NCI-H2081 (cell line): ENCODE data around the gene DIS3L2.

Experiments
- DNase-seq, 2 experiments: peaks; one replicate each; lab custom pipeline; 2025; lab: John Stamatoyannopoulos, UW

Gene DIS3L2

GRCh38 chr2:232183279-232183678 lies 221.8 kb downstream of the DIS3L2 start:
- DNase-seq, result no peak

GRCh38 chr2:232184346-232184745 lies 222.8 kb downstream of the DIS3L2 start:
- no peak for DNase-seq

GRCh38 chr2:232190796-232191195 lies 229.3 kb downstream of the DIS3L2 start:
- DNase-seq, result no peak

- DNase-seq, result no peak
Measured at GRCh38 chr2:232195487-232195886, 234.0 kb downstream of the DIS3L2 start.

- no peak for DNase-seq
Measured at GRCh38 chr2:232196802-232197201, 235.3 kb downstream of the DIS3L2 start.

- DNase-seq, result no peak
Measured at GRCh38 chr2:232200195-232200594, 238.7 kb downstream of the DIS3L2 start.

- DNase-seq, result no peak
Measured at GRCh38 chr2:232203166-232203891, 241.8 kb downstream of the DIS3L2 start.

- no peak for DNase-seq
Measured at GRCh38 chr2:232203936-232204335, 242.4 kb downstream of the DIS3L2 start.

- no peak for DNase-seq
Measured at GRCh38 chr2:232204457-232204931, 243.0 kb downstream of the DIS3L2 start.

GRCh38 chr2:232207174-232207573 lies 245.7 kb downstream of the DIS3L2 start:
- no peak for DNase-seq

- DNase-seq, result no peak
Measured at GRCh38 chr2:232210306-232210705, 248.8 kb downstream of the DIS3L2 start.

GRCh38 chr2:232211743-232212686 lies 250.5 kb downstream of the DIS3L2 start:
- no peak for DNase-seq

GRCh38 chr2:232213176-232213575 lies 251.7 kb downstream of the DIS3L2 start:
- DNase-seq, result no peak

- no peak for DNase-seq
Measured at GRCh38 chr2:232214053-232214452, 252.5 kb downstream of the DIS3L2 start.

- no peak for DNase-seq
Measured at GRCh38 chr2:232216028-232216427, 254.5 kb downstream of the DIS3L2 start.

- no peak for DNase-seq
Measured at GRCh38 chr2:232218778-232219495, 257.4 kb downstream of the DIS3L2 start.

GRCh38 chr2:232219496-232219870 lies 258.0 kb downstream of the DIS3L2 start:
- DNase-seq, result no peak

GRCh38 chr2:232219932-232220331 lies 258.4 kb downstream of the DIS3L2 start:
- no peak for DNase-seq

GRCh38 chr2:232225429-232225828 lies 263.9 kb downstream of the DIS3L2 start:
- no peak for DNase-seq

- DNase-seq, result no peak
Measured at GRCh38 chr2:232225895-232226294, 264.4 kb downstream of the DIS3L2 start.

- no peak for DNase-seq
Measured at GRCh38 chr2:232228332-232228731, 266.8 kb downstream of the DIS3L2 start.
